Mesothelial cell of epicardium (in vitro differentiated cells): ENCODE measurements around the gene BATF2. TPM values are rescaled to one million over a fixed set of nuclear protein-coding genes. Genes with fewer than 3 reads are reported as not detected.

Source experiments
- DNase-seq, 2 experiments: peaks; one replicate each; pipeline ENCODE4 v3.0.0; 2021; ENCODE audit warnings: low spot score in 2 of 2; ENCODE audit not compliant: unreplicated experiment in 2 of 2
- H3K27ac Mint-ChIP-seq: 2 replicates; pipeline ENCODE4 v1.8.0; 2021; ENCODE audit warnings: mixed read lengths
- H3K27me3 Mint-ChIP-seq: 2 replicates; pipeline ENCODE4 v1.8.0; 2021; ENCODE audit warnings: low read depth, mixed read lengths
- H3K36me3 Mint-ChIP-seq: 2 replicates; pipeline ENCODE4 v1.8.0; 2021; ENCODE audit warnings: mixed read lengths
- H3K4me1 Mint-ChIP-seq: 2 replicates; pipeline ENCODE4 v1.8.0; 2021; ENCODE audit warnings: mixed read lengths
- H3K4me3 Mint-ChIP-seq: 2 replicates; pipeline ENCODE4 v1.8.0; 2021; ENCODE audit warnings: mild to moderate bottlenecking, moderate library complexity, mixed read lengths
- H3K9me3 Mint-ChIP-seq: 2 replicates; pipeline ENCODE4 v1.8.0; 2021; ENCODE audit warnings: mixed read lengths
- CTCF ChIP-seq: fragments of 200-600 bp; sonication (generic); IDR thresholded peaks from one replicate; pipeline ENCODE4 v1.5.0; 2021; ENCODE audit warnings: antibody characterized with exemption; ENCODE audit not compliant: unreplicated experiment
- total RNA-seq: library from RNA; stranded (reverse); gene quantifications from 3 replicates; pipeline ENCODE4 v1.2.1, GENCODE V29; 2021

The BATF2 gene
- total RNA-seq, 1 donor from 2014 or later = 1.7 TPM

GRCh38 chr11:64999478-64999877, 2.7 kb upstream of the BATF2 start:
- Mint-ChIP-seq H3K27ac (no peak overlapping the region), H3K4me1 (peaks cover 7% of the 10 kb centered on the region), H3K36me3 (no peaks in the 10 kb centered on the region), H3K27me3 (no peaks in the 10 kb centered on the region), H3K9me3 (no peaks in the 10 kb centered on the region), H3K4me3 (no peak overlapping the region)
- TF ChIP-seq CTCF = no peak
- no peak for DNase-seq

GRCh38 chr11:64998690-64999431, 2.1 kb upstream of the BATF2 start:
- Mint-ChIP-seq H3K4me3 (no peak overlapping the region), H3K27me3 (peaks cover 1% of the 10 kb centered on the region), H3K36me3 (no peaks in the 10 kb centered on the region), H3K4me1 (peaks cover 7% of the 10 kb centered on the region), H3K27ac (peak overlapping the region; percentile 0), H3K9me3 (no peaks in the 10 kb centered on the region)
- TF ChIP-seq CTCF = no peak
- DNase-seq = no peak

GRCh38 chr11:64998141-64998540, 1.4 kb upstream of the BATF2 start:
- TF ChIP-seq CTCF = no peak
- DNase-seq = no peak
- Mint-ChIP-seq H3K4me1 (peaks cover 7% of the 10 kb centered on the region), H3K4me3 (no peak overlapping the region), H3K27me3 (peaks cover 1% of the 10 kb centered on the region), H3K36me3 (no peaks in the 10 kb centered on the region), H3K27ac (peak overlapping the region; percentile 0), H3K9me3 (no peaks in the 10 kb centered on the region)

GRCh38 chr11:64996327-64996709, 453 bp downstream of the BATF2 start:
- DNase-seq = no peak
- no peak for TF ChIP-seq CTCF
- Mint-ChIP-seq H3K36me3 (no peaks in the 10 kb centered on the region), H3K4me3 (peak overlapping the region; percentile 28), H3K27ac (peak overlapping the region; percentile 73), H3K4me1 (peaks cover 7% of the 10 kb centered on the region), H3K27me3 (peaks cover 1% of the 10 kb centered on the region), H3K9me3 (no peaks in the 10 kb centered on the region)

GRCh38 chr11:64994318-64994717, 2.5 kb downstream of the BATF2 start:
- H3K4me3 Mint-ChIP-seq = no peak overlapping the region
- no peak overlapping the region for H3K27ac Mint-ChIP-seq
- H3K27me3 Mint-ChIP-seq = peaks cover 1% of the 10 kb centered on the region
- H3K36me3 Mint-ChIP-seq = no peaks in the 10 kb centered on the region
- no peak for TF ChIP-seq CTCF
- no peak for DNase-seq
- no peaks in the 10 kb centered on the region for H3K9me3 Mint-ChIP-seq
- peaks cover 20% of the 10 kb centered on the region for H3K4me1 Mint-ChIP-seq
